Measurements from ENCODE around the gene DMXL1. TPM values are rescaled to one million over a fixed set of nuclear protein-coding genes. Genes with fewer than 3 reads are reported as not detected.

Gene DMXL1
- total RNA-seq, 1 experiment from 2014 or later, result 29.2 TPM

DNA sequence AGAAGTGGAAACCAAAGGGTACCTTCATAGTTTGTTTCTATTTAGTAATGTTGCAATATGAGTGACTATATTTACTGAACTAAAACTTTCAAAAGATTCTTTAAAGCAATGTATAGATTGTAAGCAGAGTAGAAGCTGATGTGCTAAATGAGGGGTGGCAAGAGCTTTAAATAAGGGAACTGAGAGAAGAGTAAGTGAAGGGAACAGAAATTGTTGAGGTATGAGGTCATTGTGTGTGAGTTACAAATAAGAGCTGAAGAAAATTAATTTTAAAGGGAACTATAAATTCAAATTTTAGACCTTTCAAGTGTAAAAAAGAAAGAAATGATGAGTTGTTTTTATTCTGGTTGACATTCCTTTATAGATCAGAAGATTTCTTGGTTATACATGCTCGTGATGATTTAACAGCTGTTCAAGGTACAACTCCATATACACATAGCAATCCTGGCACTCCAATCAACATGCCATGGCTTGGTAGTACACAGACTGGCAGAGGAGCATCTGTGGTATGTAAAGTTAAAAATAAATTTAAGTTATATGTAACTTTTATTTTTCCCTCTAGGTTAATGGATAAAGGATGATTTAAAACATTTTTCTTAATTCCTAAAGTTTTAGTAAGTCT is 149.8 kb downstream of the DMXL1 start:
- H3K4me1 ChIP-seq (ENCODE audit: control insufficient read depth, insufficient read depth, low read length), result no peaks in the 10 kb centered on the region
- POLR2A ChIA-PET, result no interaction called here
- no TSS peak for BruUV-seq (replicated peaks)
- in situ Hi-C loops (cut with HindIII; ENCODE audit: low pct_unique_long_range_greater_than_20kb, low sequenced_read_pairs), result no loop called here
- no peak for DNase-seq (ENCODE audit: low read depth, low spot score)
- CTCF ChIA-PET, result interaction anchor here (0.5 kb wide), 1 partner anchor 274 kb away, joined by 3 read pairs; no protein-coding TSS in a partner anchor
- H3K36me3 ChIP-seq (ENCODE audit: control insufficient read depth, insufficient read depth, low read length), result peaks cover 7% of the 10 kb centered on the region; the same call in 1 of the 2 replicates
- H3K27ac ChIP-seq (ENCODE audit: low read length), result no peak overlapping the region
- TF ChIP-seq POLR2AphosphoS5 (IDR thresholded peaks at IDR 0.05; ENCODE audit: low read depth, low read length) (no peak), SIN3A (IDR thresholded peaks at IDR 0.05; ENCODE audit: borderline replicate concordance, insufficient read depth, low read depth, low read length) (no peak), TCF7L2 (IDR thresholded peaks at IDR 0.05; ENCODE audit: low read depth, low read length) (no peak)
- TF ChIP-seq, protein P1, sequence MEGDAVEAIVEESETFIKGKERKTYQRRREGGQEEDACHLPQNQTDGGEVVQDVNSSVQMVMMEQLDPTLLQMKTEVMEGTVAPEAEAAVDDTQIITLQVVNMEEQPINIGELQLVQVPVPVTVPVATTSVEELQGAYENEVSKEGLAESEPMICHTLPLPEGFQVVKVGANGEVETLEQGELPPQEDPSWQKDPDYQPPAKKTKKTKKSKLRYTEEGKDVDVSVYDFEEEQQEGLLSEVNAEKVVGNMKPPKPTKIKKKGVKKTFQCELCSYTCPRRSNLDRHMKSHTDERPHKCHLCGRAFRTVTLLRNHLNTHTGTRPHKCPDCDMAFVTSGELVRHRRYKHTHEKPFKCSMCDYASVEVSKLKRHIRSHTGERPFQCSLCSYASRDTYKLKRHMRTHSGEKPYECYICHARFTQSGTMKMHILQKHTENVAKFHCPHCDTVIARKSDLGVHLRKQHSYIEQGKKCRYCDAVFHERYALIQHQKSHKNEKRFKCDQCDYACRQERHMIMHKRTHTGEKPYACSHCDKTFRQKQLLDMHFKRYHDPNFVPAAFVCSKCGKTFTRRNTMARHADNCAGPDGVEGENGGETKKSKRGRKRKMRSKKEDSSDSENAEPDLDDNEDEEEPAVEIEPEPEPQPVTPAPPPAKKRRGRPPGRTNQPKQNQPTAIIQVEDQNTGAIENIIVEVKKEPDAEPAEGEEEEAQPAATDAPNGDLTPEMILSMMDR (IDR thresholded peaks at IDR 0.05), result no peak
- TF ChIP-seq, protein P2, sequence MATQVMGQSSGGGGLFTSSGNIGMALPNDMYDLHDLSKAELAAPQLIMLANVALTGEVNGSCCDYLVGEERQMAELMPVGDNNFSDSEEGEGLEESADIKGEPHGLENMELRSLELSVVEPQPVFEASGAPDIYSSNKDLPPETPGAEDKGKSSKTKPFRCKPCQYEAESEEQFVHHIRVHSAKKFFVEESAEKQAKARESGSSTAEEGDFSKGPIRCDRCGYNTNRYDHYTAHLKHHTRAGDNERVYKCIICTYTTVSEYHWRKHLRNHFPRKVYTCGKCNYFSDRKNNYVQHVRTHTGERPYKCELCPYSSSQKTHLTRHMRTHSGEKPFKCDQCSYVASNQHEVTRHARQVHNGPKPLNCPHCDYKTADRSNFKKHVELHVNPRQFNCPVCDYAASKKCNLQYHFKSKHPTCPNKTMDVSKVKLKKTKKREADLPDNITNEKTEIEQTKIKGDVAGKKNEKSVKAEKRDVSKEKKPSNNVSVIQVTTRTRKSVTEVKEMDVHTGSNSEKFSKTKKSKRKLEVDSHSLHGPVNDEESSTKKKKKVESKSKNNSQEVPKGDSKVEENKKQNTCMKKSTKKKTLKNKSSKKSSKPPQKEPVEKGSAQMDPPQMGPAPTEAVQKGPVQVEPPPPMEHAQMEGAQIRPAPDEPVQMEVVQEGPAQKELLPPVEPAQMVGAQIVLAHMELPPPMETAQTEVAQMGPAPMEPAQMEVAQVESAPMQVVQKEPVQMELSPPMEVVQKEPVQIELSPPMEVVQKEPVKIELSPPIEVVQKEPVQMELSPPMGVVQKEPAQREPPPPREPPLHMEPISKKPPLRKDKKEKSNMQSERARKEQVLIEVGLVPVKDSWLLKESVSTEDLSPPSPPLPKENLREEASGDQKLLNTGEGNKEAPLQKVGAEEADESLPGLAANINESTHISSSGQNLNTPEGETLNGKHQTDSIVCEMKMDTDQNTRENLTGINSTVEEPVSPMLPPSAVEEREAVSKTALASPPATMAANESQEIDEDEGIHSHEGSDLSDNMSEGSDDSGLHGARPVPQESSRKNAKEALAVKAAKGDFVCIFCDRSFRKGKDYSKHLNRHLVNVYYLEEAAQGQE (IDR thresholded peaks at IDR 0.05; ENCODE audit: insufficient read depth in 1 of 2, low read depth in 2 of 2, low read length in 1 of 2), result no peak
- intact Hi-C loops (cut with micrococcal nuclease; ENCODE audit: unreplicated experiment), result no loop called here
- ATAC-seq, result no peak
- no peaks in the 10 kb centered on the region for H3K9me3 ChIP-seq (ENCODE audit: control insufficient read depth, insufficient read depth, low read depth, low read length)
- H3K4me3 ChIP-seq (ENCODE audit: low read depth in 2 of 2, low read length in 2 of 2), result no peak overlapping the region
- H3K27me3 ChIP-seq (ENCODE audit: control insufficient read depth, insufficient read depth, low read length), result no peaks in the 10 kb centered on the region

DNA sequence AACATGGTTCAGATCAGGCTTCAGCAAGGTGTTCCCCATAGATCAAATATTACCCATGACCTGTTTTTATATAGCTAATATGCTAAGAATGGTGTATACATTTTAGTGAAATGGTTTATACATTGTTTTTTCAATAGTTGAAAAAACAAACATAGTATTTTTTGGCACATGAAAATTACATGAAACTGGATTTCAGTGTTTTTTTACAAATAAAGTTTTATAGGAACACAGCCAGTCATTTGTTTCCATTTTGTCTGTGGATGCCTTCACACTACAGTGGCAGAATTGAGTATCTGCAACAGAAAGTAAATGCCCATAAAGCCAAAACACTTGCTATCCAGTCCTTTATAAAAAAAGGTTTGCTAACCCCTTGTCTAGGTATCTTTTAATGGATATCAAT is 150.4 kb downstream of the DMXL1 start:
- Histone ChIP-seq H3K4me3 (ENCODE audit: low read depth in 2 of 2, low read length in 2 of 2) (no peak overlapping the region), H3K4me1 (ENCODE audit: control insufficient read depth, insufficient read depth, low read length) (no peaks in the 10 kb centered on the region), H3K9me3 (ENCODE audit: control insufficient read depth, insufficient read depth, low read depth, low read length) (no peaks in the 10 kb centered on the region), H3K27ac (ENCODE audit: low read length) (no peak overlapping the region), H3K36me3 (ENCODE audit: control insufficient read depth, insufficient read depth, low read length) (peaks cover 7% of the 10 kb centered on the region; the same call in 1 of the 2 replicates), H3K27me3 (ENCODE audit: control insufficient read depth, insufficient read depth, low read length) (no peaks in the 10 kb centered on the region)
- BruUV-seq (replicated peaks), result no TSS peak
- ChIA-PET POLR2A (no interaction called here), CTCF (interaction anchor here (0.5 kb wide), 1 partner anchor 275 kb away, joined by 3 read pairs; no protein-coding TSS in a partner anchor)
- TF ChIP-seq POLR2AphosphoS5 (IDR thresholded peaks at IDR 0.05; ENCODE audit: low read depth, low read length) (no peak), SIN3A (IDR thresholded peaks at IDR 0.05; ENCODE audit: borderline replicate concordance, insufficient read depth, low read depth, low read length) (no peak), TCF7L2 (IDR thresholded peaks at IDR 0.05; ENCODE audit: low read depth, low read length) (no peak)
- TF ChIP-seq, protein P2 (IDR thresholded peaks at IDR 0.05; ENCODE audit: insufficient read depth in 1 of 2, low read depth in 2 of 2, low read length in 1 of 2), result no peak
- TF ChIP-seq, protein P1 (IDR thresholded peaks at IDR 0.05), result no peak
- intact Hi-C loops (cut with micrococcal nuclease; ENCODE audit: unreplicated experiment) (no loop called here), in situ Hi-C loops (cut with HindIII; ENCODE audit: low pct_unique_long_range_greater_than_20kb, low sequenced_read_pairs) (no loop called here)
- DNase-seq (ENCODE audit: low read depth, low spot score), result no peak
- no peak for ATAC-seq

All from Panc1 (cell line).